Left kidney (tissue), 1 donor: ENCODE results near the gene BTF3. TPM values are rescaled to one million over a fixed set of nuclear protein-coding genes. Genes with fewer than 3 reads are reported as not detected.

Source experiments
- polyA plus RNA-seq: library from polyadenylated mRNA; unstranded; fragments of 120-200 nt; gene quantifications from one replicate; pipeline ENCODE4 v1.2.1, GENCODE V29; 2013; ENCODE audit not compliant: insufficient read length

Gene BTF3
- polyA plus RNA-seq, 1 donor, result 882 TPM

Other genes with a start within 250 kb of the BTF3 start
- gene FOXD1, start 49.7 kb upstream of the BTF3 start, polyA plus RNA-seq, result 11.1 TPM
- gene ANKRA2, start 67.2 kb downstream of the BTF3 start, polyA plus RNA-seq, result 67.6 TPM
- 22.8 TPM for gene UTP15, start 67.3 kb downstream of the BTF3 start, polyA plus RNA-seq
- gene ARHGEF28, start 127.8 kb downstream of the BTF3 start, polyA plus RNA-seq, result 60.1 TPM